GM19455 (cell line): ENCODE data around the gene CST5.
"Not testable (repeated sequence)": the region's sequence is repeated elsewhere in the genome, so short reads cannot be mapped to it uniquely, and the experiment has no call there.

Experiments
- ATAC-seq: cut with Tn5 transposase; IDR thresholded peaks from one replicate; pipeline ENCODE4 v1.9.1; 2021; ENCODE audit not compliant: unreplicated experiment

CST5 gene

GRCh38 chr20:23856736-23857135 lies 22.8 kb downstream of the CST5 start:
- no peak for ATAC-seq

- no peak for ATAC-seq
Measured at GRCh38 chr20:23856226-23856625, 23.3 kb downstream of the CST5 start.

- no peak for ATAC-seq
Measured at GRCh38 chr20:23841693-23842092, 37.9 kb downstream of the CST5 start.

- no peak for ATAC-seq
Measured at GRCh38 chr20:23835716-23836115, 43.8 kb downstream of the CST5 start.

- no peak for ATAC-seq
Measured at GRCh38 chr20:23832775-23833513, 46.6 kb downstream of the CST5 start.

- not testable (repeated sequence) for ATAC-seq
Measured at GRCh38 chr20:23831961-23832360, 47.6 kb downstream of the CST5 start.

GRCh38 chr20:23826541-23827021 lies 53.0 kb downstream of the CST5 start, which contains the start of gene CST2:
TSS of gene CST2 (minus strand) at chr20:23826729. CDS start at chr20:23826660, 69 bp downstream.
- no peak for ATAC-seq
